GM12801 (cell line): ENCODE measurements around the gene ZFP91.

Experiments used
- CTCF ChIP-seq: IDR thresholded peaks from one replicate; pipeline ENCODE4 v1.5.1; 2011; ENCODE audit warnings: control low read depth; ENCODE audit not compliant: insufficient read length; ENCODE audit errors: extremely low read depth

ZFP91 gene

GRCh38 chr11:58647141-58647699, 68.4 kb downstream of the ZFP91 start:
- no peak for TF ChIP-seq CTCF

GRCh38 chr11:58647866-58648265, 69.0 kb downstream of the ZFP91 start:
- no peak for TF ChIP-seq CTCF

- no peak for TF ChIP-seq CTCF
Measured at GRCh38 chr11:58649623-58650022, 70.8 kb downstream of the ZFP91 start.

DNA sequence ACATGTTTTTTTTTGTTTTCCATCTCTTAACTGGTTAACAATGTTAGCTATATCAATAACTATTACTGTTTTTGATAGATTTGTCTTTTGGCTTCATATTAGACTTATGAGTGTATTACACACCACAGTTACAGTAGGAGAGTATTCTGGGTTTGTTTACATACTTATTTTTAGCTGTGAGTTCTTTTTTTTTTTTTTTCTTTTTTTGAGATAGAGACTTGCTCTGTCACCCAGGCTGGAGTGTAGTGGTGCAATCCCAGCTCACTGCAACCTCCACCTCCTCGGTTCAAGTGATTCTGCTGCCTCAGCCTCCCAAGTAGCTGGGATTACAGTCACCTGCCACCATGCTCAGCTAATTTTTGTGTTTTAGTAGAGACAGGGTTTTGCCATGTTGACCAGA, 71.6 kb downstream of the ZFP91 start:
- TF ChIP-seq CTCF, result no peak

- no peak for TF ChIP-seq CTCF
Measured at GRCh38 chr11:58652726-58653280, 73.9 kb downstream of the ZFP91 start.

GRCh38 chr11:58654079-58654907, 75.4 kb downstream of the ZFP91 start:
- peak; percentile 70 for TF ChIP-seq CTCF

- TF ChIP-seq CTCF, result no peak
Measured at GRCh38 chr11:58654908-58655296, 76.0 kb downstream of the ZFP91 start.
